Stimulated activated CD4-positive, alpha-beta T cell treated with anti-CD3 and anti-CD28 coated beads, Interleukin-4, amount 100 ng/mL, for 48 hours (primary cell): ENCODE results near the gene HEXIM1.
"Not testable (repeated sequence)": the region's sequence is repeated elsewhere in the genome, so short reads cannot be mapped to it uniquely, and the experiment has no call there.

ENCODE experiments used
- DNase-seq, 2 donors: peaks; one replicate each; pipeline ENCODE4 v3.0.0-alpha.2; 2020; ENCODE audit warnings: low read depth in 2 of 2

The HEXIM1 gene

DNA sequence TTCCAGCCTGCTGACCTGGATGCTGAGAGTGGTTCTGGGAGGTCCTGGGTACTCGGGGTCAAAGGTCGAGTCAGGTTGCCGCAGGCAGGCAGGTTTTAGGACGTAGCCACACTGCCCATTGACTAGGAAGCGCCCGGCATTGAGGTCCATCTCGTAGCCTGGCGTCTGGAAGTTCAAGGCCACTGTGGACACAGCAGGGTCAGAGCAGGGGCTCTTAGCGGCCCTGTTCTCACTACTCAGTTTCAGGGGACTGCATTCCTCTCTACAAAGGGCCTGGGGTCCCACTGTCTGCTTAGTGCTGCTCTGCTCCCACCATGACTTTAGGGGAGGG lies 34.9 kb upstream of the HEXIM1 start:
- no peak for DNase-seq

DNA sequence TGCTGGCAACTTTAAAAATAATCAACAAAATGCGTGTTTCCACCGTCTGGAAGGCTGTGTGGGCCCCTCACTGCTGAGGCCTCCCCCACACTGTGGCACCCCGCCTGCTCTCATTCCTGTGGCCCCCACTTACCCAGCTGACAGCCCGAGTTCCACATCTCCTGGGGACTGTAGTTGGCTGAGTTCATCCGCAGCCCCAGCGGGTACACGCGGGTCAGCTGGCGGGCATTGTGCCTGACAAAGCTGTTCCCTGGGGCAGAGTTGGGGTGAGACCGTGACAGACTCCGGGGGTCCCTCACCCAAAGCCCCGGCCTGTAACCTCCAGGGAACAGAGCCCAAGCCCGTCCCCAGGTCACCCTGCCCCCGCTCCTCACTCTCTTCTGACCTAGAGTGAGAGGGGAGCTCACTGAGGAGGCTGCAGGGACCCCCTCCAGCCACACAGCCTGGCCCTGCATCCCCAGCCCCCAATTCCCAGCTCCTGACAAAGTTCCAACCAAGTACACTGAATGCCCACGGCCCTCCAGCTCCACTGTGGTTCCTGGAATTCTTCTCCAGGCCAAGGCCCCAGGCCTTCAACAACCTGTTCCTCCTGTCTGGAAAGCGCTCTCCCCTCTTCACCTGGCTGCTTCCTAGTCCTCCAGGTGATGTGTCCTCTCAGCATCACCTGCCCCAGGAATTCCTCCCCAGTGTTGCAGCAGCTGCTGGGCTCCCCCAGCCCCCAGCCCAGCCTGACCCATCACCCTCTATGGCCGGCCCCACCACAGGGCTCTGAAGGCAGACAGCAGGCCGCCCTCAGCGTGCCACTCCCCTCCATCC lies 34.0 kb upstream of the HEXIM1 start:
- no peak for DNase-seq

DNA sequence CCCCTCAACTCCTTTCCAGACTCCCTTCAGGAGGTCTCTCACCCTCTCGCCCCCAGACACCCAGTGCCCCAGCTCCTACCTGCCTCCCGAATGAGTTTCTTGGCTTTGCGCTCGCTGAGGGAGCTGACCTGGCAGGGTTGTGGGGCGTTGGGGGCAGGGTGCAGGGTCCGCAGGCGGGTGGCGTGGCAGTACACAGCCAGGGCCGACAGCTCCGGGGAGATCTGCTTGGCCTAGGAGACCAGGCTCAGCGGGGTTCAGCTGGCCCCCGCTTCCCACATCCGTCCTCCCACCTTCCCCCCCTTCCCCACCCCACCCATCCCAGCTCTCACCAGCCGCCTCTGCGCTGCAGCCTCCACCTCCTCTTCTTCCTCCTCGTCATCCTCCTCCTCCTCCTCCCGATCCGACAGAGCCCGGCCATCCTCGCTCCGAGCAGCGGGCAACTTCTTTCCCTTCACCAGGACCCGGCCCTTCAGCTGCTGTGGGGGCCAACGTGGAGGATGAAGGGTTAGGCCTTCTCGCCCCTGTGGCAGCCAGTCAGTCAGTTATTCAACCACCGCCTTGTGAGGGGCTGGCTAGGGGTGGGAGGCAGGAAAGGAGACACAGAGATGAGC lies 33.2 kb upstream of the HEXIM1 start:
- DNase-seq: no peak

DNA sequence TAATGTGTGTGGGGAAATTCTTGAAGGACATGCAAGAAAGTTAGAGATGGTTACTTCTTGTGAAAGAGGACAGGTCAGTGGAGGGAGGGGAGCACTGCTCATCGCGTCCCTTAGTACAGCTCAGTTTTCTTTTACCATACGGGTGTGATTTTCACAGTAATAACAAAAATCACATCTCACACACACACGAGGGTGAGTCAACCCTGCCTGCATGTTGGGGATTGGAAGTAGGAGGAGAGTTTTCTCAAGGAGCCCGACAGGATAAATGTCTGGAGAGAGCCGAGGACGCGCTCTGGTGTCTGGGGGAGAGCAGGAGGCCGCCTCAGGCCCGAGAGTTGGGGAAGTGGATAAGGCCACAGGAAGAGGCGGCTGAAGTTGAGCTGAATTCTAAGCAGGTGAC lies 32.4 kb upstream of the HEXIM1 start:
- DNase-seq: no peak

DNA sequence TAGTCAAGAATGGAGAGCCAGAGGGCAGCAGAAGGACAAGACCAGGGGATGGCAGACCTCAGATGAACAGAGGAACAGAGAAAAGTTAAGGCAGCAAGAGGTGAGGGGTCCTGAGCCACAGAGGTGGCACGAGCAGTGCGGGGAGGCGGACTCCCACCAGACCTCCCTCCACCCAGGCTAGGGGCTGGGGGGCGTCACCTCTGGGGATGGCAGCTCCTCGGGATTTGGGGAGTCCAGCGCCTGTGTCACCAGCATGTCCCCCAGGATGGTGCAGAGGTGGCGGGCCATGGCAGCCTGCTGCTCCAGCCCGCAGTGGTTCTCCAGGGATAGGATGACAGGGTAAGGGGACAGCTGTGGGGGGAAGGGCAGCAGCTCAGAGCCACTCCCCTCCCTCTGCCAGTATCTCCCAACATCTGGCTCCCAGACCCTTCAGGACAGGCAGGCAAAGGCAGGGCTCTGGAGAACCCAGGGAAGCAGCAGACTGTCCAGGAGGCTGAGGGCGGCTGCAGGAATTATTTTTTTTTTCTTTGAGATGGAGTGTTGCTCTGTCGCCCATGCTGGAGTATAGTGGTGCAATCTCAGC lies 31.8 kb upstream of the HEXIM1 start:
- DNase-seq: no peak

DNA sequence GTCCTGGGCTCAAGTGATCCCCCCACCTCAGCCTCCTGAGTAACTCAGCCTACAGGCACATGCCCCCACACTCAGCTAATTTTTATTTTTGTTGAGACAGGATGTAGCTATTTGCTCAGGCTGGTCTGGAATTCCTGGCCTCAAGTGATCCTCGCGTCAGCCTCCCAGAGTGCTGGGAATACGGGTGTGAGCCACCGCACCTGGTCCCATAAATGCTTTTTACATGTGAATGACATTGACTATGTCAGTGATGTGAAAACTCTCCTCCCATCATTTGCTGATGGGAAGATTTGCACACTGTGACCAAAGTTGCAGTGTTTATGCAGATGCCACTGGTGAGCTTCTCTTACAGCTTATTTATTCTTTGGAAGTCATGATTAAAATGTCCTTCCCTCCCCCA lies 30.9 kb upstream of the HEXIM1 start:
- no peak for DNase-seq

DNA sequence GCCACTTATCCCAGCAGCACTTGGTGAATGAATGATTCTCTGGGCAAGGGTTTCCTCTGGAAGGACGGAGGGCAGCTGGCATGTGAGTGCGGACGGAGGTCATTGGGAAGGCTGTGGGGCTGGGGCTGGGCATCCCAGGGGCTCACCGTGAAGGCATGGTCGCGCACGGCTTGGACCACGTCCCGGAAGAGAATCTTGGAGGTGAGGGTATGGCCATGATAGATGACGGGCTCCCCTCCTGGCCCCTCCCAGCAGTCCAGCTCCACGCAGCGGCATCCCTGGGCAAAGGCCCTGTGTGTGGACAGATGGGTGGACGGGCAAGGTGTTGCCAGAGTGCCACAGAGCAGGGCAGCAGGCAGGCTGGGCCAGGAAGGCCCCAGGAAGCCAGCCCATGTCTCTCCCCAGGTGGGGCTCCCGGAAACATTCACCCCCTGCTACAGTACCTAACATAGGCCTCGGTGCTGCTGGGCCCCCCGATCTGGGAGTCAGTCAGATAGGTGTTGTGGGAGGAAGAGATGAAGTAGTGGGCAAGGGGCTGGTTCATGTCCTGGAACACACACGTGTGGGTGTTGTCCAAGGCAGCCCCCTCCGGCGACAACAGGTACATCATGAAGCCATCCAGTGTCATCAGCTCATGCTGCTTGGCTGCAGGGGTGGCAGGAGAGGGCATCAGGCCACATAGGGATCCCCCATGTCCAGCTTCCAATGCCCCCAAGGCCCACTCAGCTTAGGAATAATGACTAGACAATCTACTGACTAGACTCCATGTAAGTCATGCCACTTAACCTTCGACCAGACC lies 30.2 kb upstream of the HEXIM1 start:
- DNase-seq: no peak

DNA sequence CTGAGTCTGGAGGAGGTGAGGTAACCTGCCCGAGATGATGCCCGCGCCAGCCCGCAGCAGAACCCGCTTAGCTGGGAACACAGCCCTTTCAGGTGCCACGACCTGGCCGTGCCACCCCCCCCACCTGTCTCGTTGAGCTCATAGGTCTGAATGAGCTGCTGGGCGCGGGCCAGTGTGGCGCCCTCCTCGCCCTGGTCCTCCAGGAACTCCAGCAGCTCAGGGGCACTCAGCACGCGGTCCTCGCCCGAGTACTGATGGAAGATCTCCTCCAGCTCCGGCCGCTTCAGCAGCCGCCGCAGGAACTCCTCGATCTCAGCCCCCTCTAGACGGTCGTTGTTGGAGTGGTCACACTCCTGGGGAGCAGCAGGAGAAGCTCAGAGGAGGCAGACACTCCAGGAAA lies 29.6 kb upstream of the HEXIM1 start:
- no peak for DNase-seq

DNA sequence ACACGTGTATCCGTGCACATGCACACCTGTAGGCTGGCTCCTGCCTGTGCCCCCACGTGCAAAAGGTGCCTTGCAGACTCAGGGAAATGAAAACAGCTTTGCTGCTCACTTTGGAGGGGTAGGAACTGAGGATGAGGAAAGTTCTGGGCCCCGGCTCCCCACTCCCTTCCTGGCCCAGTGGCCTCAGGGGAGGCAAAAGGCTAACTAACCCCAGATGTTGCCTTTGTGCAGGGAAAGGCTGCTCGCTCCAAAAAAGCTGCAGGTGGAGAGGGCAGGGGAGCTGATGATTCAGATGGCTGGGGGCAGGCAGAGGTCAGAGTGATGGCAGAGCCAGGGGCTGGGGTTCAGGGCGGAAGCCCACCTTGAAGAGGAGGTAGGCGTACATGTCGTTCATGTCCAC lies 28.3 kb upstream of the HEXIM1 start:
- DNase-seq: no peak

DNA sequence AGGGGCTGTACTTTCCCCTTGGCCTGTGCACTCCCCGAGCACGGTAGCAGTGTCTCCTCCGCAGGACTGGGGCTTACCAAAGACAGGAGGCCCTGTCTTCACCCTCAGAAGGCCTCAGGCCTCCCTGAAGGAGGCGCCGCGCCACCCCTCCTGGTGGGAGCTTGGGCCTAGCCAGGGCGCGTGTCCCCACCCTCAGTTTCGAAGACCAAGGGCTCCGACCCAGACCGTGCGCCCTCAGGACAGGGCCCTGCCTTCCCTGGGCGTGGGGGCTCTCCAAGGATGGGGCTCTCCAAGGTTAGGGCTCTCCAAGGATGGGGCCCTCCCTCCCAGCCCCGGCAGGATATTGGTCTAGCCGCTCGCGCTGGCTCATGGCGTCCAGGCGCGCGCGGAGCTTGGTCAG lies 27.7 kb upstream of the HEXIM1 start:
- DNase-seq: no peak

DNA sequence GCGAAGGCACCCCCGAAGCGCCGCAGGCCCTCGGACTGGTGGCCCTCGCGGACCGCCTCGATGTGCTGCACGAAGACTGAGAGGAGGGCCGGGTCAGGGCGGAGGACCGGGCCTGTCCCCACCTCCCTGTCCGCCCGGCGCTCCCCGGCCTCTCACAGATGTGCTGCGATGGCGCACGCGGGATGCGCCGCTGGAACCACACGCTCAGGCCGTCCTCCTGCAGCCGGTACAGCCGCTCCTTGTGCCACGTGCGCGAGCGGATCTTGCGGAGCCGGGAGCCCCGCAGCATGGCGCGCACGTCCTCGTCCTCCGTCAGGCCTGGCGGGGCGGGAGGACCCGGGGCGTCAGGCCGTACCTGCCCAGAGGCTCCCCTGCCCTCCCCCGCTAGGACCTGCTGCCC lies 27.2 kb upstream of the HEXIM1 start:
- DNase-seq: no peak

DNA sequence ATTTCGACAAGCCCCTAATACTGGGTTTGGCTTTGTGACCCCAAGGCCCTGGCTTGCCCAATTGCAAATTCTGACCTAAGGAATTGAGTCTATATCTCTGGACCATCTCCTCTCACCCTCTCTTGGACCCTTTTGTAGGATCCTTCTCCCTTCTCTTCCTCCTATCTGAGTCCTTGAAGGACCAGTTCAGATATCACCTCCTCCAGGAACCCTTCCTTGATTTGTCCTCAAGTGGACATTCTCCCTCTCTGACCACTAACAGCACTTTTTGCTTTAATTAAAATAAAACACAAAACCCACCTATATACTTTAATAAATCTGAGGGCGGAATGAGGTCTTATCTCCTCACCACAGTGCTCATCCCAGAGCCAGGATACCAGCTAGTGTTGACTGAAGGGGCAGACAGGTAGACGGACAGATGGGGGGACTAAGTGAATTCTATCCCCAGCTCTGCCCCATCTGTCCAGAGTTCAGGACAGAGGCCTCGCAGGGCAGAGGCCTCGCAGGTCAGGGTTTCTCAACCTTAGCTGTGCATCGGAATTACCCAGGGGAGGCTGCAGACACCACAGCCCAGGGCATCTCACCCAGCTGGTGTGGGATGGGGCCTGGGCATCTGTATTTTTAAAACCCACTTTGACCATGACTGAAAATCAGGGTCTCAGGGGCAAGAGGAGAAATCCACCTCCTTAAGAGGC lies 25.1 kb upstream of the HEXIM1 start:
- no peak for DNase-seq

DNA sequence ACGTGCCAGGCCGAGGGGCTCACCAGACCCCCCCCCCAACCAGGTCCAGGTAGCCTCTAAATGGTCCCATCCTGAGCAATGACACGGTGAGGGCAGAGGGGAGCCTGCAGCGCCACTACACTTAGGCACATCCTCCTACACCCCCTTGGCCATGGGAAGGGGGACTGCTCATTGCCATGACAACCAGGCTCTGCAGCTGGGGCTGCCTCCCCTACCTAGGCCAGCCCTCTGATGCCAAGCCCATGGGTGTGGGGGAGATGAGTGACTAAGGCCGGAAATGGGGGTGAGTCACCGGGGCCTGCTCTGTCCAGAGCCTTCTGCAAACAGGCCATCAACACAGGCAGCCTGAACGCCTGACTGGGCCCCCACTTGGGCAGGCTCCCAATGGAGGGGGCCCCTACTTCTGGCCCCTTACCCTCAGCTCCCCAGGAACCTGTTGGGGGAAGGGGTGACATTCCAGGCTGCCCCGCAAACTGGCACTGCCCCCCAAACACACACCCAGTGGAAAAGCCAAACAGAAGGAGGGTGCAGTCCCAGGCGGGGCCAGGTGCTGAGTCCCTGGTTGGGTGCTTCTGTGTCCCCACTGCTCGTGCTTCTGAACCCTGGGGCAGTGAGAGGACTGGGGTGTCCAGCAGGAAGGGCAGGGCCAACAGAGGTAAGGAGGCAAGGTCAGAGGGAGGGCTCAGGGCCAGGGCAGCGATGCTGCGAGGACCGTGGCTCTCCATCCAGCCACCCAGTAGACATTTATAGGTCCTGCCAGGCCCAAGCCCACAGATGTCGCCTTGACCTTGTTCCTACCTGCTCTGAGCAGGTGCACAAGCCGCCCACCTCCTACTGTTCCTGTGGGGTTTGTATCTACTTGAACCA lies 24.1 kb upstream of the HEXIM1 start:
- DNase-seq: no peak

DNA sequence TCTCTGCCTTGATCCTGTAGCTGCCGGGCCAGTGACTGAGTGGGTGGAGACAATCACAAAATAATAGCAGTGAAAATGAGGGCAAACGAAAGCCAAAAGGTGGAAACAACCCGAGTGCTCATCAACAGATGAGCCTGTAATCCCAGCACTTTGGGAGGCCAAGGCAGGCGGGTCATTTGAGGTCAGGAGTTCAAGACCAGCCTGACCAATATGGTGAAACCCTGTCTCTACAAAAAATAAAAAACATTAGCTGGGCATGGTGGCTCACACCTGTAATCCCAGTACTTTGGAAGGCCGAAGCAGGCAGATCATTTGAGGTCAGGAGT lies 23.5 kb upstream of the HEXIM1 start:
- DNase-seq: not testable (repeated sequence)

DNA sequence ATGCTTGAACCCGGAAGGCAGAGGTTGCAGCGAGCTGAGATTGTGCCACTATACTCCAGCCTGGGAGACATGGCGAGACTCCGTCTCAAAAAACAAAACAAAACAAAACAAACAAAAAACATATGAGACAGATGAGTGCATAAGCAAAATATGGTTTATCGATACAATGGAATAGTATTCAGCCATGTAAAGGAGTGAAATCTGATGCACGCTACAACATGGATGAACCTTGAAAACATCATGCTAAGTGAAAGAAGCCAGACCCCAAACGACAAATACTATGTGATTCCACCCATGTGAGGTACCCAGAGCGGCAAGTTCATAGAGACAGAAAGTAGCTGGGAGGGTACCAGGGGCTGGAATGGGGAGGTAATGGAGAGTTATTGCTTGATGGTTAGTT lies 22.8 kb upstream of the HEXIM1 start:
- DNase-seq: no peak

DNA sequence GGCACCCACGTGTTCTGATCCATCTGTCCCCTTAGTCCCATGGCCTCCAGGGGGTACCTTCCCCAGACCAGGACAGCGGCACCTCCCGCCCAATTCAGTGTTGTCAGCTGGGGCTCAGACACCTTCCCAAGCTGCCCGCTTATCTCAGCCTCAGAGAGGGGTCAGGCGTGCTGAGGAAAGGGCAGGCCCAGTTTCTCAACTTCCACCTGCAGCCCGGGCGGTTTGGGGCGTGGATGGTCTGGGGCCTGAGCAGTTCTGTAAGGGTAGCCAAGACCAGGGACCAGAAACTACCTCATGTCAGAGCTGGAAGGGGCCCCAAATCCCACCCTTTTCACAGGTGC lies 21.1 kb upstream of the HEXIM1 start:
- DNase-seq: no peak

DNA sequence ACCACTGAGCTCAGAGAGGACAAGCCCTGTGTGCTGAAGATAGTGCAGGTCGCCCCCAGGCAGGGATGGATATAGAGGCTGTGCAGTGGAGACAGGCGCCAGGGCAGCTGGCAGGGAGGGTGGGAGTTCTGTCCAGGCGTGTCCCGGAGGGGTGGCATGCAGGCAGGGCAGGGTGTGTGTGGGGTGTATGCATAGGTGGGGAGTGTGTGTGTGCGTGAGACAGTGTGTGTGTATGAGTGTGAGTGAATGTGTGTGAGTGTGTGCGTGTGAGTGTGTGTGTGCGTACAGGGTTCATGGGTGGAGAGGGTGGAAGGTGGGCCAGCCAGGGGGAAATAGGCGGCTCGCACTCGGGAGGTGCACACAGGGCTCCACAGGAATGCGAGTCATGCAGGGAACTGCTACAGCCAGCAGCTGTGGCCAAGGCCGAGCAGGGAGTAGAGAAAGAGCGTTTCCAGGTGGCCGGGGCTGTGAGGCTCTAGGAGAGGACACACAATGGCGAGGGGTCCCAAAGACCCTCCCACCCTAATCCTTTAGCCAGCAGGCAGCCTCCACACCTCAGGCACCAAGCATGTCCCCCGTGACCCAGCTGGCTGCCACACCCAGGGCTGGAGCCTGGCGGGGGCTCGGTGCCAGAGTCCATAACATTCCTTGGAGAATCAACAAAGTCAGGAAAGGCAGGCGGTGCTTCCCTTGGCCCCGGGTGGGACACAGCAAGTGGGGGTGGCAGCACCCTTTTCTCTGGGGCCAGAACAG lies 20.6 kb upstream of the HEXIM1 start:
- no peak for DNase-seq

DNA sequence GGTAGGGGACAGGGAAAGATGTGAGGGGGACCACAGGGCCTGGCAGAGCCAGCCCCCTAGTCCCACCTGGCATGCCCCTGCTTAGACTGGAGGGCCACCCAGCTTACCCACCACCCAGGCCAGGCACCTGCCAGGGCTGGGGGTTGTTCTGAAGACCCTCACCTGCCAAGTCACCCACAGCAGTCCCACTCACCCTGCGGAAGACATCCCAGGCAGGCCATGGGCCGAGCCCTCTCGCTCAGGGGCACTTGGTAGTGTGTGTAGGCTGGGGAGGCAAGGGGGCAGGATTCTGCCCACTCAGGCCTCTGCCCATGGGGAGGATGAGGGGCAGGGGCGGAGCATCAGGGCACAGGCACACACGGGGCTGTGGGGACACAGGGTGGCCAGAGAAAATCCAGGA lies 19.9 kb upstream of the HEXIM1 start:
- DNase-seq: no peak

DNA sequence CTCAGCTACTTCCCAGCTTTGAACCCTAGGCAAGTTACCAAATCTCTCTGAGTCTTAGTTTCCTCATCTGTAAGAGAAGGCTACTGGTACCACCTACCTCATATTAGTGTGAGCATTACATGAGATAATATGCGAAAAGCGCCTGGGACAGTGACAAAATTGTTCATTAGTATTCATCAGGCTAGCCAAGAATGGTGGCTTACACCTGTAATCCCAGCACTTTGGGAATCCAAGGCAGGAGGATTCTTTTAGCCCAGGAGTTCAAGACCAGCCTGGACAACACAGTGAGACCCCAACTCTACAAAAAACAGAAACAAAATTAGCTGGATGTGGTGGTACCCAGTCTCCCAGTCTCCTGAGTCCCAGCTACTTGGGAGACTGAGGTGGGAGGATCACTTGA lies 19.3 kb upstream of the HEXIM1 start:
- DNase-seq: no peak

DNA sequence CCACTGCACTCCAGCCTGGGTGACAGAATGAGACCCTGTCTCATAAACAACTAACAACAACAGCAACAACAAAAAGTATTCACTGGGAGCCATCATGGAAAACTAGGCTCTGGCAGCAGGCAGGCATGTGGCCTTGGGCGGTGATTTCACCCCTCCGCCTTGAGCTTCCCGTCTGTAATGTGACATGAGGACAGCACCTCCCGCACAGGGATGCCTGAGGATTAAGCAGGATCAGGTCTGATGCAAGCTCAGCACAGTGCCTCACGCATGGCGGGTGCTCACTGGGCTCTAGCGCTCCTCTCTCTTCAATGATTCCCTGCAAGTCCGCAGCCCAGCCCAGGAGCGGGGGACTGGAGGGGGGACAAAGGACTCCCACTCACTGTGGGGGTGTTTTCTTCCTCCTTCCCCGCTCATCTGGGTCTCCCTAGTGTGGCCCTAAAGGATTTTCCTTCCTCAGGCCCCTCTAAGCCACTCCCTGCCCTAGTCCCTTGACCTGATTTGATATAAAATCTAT lies 18.8 kb upstream of the HEXIM1 start:
- DNase-seq: no peak
